ENCODE measurements around the gene DSN1.

DSN1 gene

GRCh38 chr20:36760647-36761046 lies 12.9 kb downstream of the DSN1 start:
- H3K27ac ChIP-seq, result 0 out of 2 replicates have a peak overlapping the region, but pooled peaks have one; percentile 7
- no peak for TF ChIP-seq CTCF (IDR thresholded peaks at IDR 0.05)

GRCh38 chr20:36758276-36758675 lies 15.3 kb downstream of the DSN1 start:
- TF ChIP-seq CTCF (IDR thresholded peaks at IDR 0.05) (no peak), ZFX (IDR thresholded peaks at IDR 0.05; ENCODE audit: borderline replicate concordance) (no peak)
- no peak overlapping the region for H3K27ac ChIP-seq

GRCh38 chr20:36756496-36756895 lies 17.1 kb downstream of the DSN1 start:
- no peak overlapping the region for H3K27ac ChIP-seq
- TF ChIP-seq CTCF (IDR thresholded peaks at IDR 0.05) (no peak), ZFX (IDR thresholded peaks at IDR 0.05; ENCODE audit: borderline replicate concordance) (no peak)

GRCh38 chr20:36754656-36755222 lies 18.8 kb downstream of the DSN1 start:
- no peak overlapping the region for H3K27ac ChIP-seq
- TF ChIP-seq ZFX (IDR thresholded peaks at IDR 0.05; ENCODE audit: borderline replicate concordance), result no peak
- peak; percentile 72 for TF ChIP-seq CTCF (IDR thresholded peaks at IDR 0.05)

GRCh38 chr20:36752582-36752981 lies 21.0 kb downstream of the DSN1 start:
- no peak for TF ChIP-seq CTCF (IDR thresholded peaks at IDR 0.05)
- no peak for TF ChIP-seq ZFX (IDR thresholded peaks at IDR 0.05; ENCODE audit: borderline replicate concordance)
- H3K27ac ChIP-seq, result no peak overlapping the region

- TF ChIP-seq CTCF (IDR thresholded peaks at IDR 0.05) (peak; percentile 31; the same call in 1 of the 2 replicates), ZFX (IDR thresholded peaks at IDR 0.05; ENCODE audit: borderline replicate concordance) (no peak)
- H3K27ac ChIP-seq, result peak within 1 kb of the TSS; percentile 57
Observed at GRCh38 chr20:36745927-36746659, 27.5 kb downstream of the DSN1 start, which contains the start of gene NDRG3. NDRG3 (minus strand) TSS chr20:36746090; CDS start chr20:36721735, 24,355 bp downstream.

GRCh38 chr20:36745234-36745926 lies 28.2 kb downstream of the DSN1 start:
- H3K27ac ChIP-seq, result peak overlapping the region; percentile 57
- TF ChIP-seq CTCF (IDR thresholded peaks at IDR 0.05) (no peak), ZFX (IDR thresholded peaks at IDR 0.05; ENCODE audit: borderline replicate concordance) (no peak)

Measured in 22Rv1 (cell line).